Psoas muscle (tissue), 8 donors: ENCODE results near the gene C12orf43. TPM values are rescaled to one million over a fixed set of nuclear protein-coding genes. Genes with fewer than 3 reads are reported as not detected.

ENCODE experiments used
- ATAC-seq, 4 donors: fragments of 200-7000 bp; cut with Tn5 transposase; one replicate each; pipeline ENCODE4 v1.9.1; 2020; ENCODE audit warnings: moderate library complexity in 3 of 4, mild to moderate bottlenecking in 2 of 4
- DNase-seq, 2 donors: peaks; one replicate each; pipeline ENCODE4 v3.0.0-alpha.2; 2020
- H3K27ac ChIP-seq: fragments of 200-600 bp; one replicate; pipeline ENCODE4 v1.8.0; 2022
- H3K27me3 ChIP-seq, 3 donors: fragments of 200-600 bp in 1 of 3; one replicate each; pipeline versions ENCODE4 v1.6.1 to v1.8.0; 2013 to 2022; ENCODE audit warnings: low read length in 2 of 3, mild to moderate bottlenecking in 2 of 3, moderate library complexity in 1 of 3; ENCODE audit not compliant: insufficient read depth in 3 of 3
- H3K36me3 ChIP-seq, 2 donors: fragments of 200-600 bp in 1 of 2; one replicate each; pipeline versions ENCODE4 v1.6.1 to v1.8.0; 2013 to 2022; ENCODE audit warnings: low read depth in 1 of 2, mild to moderate bottlenecking in 1 of 2, moderate library complexity in 1 of 2; ENCODE audit not compliant: insufficient read depth in 1 of 2
- H3K4me1 ChIP-seq: fragments of 200-600 bp; one replicate; pipeline ENCODE4 v1.8.0; 2022
- H3K4me3 ChIP-seq: fragments of 200-600 bp; one replicate; pipeline ENCODE4 v1.8.0; 2022; ENCODE audit warnings: mild to moderate bottlenecking
- H3K9me3 ChIP-seq: fragments of 200-600 bp; one replicate; pipeline ENCODE4 v1.8.0; 2022
- WGBS, 3 donors: extraction: QIAGEN DNeasy Blood & Tissue Kit; methylation state at CpG; one replicate each; pipeline versions ENCODE4 v1.1.6 to v1.1.7; 2013; 5-methylcytosine and 5-hydroxymethylcytosine counted together
- intact Hi-C, 2 donors: fragments of 100-400 bp; cut with DNase I; formaldehyde crosslinking; loops; one replicate each; pipeline versions ENCODE4 v1.11.0 to v1.14.2; 2022
- polyA plus RNA-seq, 3 donors: library from polyadenylated mRNA; stranded (reverse); fragments of 200-250 nt; gene quantifications; one replicate each; pipeline ENCODE4 v1.2.3, GENCODE V29; 2013
- total RNA-seq, 4 donors: library from RNA; stranded (reverse); fragmentation: NEBNext Ultra II Directional in 2 of 4; extraction: Animal tissue kit (Norgen Biotek cat#: 25700) in 2 of 4; gene quantifications; one replicate each; pipeline versions ENCODE4 v1.2.1 to v1.2.4, GENCODE V29; 2021 to 2023
- TF ChIP-seq, protein P1 (sequence below): fragments of 200-600 bp; IDR thresholded peaks from one replicate; pipeline ENCODE4 v1.8.0; 2022; ENCODE audit warnings: antibody characterized with exemption
- donor health status: healthy with polysubstance abuse.
- donor health status: DM: no; HTN: no; CAD: no; lungs with moderate emphysema.
- donor health status: Bipolar disorder and iron deficiency.
- donor health status: healthy.
- donor health status: DM: yes; HTN: yes; CAD: no.
- donor health status: DM: no; HTN: no; CAD: no.
- donor health status: DM: no; HTN: no; CAD: no.
- donor health status: DM: yes; HTN: yes; CAD: no.

Gene C12orf43
- total and polyA plus RNA-seq, 7 donors = 5.0 to 19.4 (median 8.0) TPM

DNA sequence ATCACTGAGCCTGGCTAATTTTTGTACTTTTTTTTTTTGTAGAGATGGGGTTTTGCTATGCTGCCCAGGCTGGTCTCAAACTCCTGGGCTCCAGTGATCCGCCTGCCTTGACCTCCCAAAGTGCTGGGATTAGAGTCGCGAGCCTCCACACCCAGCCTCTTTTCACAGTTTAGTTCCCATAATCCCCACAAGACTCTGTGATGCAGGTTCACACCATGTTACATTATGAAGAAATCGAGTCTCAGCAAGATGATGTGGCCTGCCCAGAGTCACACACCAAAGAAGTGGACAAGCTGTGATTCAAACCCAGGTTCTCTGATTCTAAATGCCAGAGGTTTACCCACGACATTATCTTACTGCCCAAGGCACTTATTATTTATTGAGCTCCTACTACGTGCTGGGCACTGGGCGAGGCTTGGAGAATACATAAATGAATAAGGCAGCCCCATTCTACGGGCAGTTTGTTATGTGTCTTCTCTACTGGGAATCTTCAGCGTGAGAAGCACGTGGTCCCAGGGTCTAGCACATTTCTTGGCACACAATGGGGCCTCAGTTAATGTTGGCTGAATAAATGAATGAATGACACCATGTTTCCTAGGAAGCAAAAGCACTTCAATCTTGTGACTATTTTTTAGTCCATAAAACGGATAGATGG is 46.2 kb upstream of the C12orf43 start:
- no peak overlapping the region for H3K4me3 ChIP-seq
- peaks cover 0 to 35% (median 3%) of the 10 kb centered on the region in 3 donors for H3K27me3 ChIP-seq
- no peaks in the 10 kb centered on the region for H3K36me3 ChIP-seq
- no peak overlapping the region for H3K27ac ChIP-seq
- TF ChIP-seq, protein P1, sequence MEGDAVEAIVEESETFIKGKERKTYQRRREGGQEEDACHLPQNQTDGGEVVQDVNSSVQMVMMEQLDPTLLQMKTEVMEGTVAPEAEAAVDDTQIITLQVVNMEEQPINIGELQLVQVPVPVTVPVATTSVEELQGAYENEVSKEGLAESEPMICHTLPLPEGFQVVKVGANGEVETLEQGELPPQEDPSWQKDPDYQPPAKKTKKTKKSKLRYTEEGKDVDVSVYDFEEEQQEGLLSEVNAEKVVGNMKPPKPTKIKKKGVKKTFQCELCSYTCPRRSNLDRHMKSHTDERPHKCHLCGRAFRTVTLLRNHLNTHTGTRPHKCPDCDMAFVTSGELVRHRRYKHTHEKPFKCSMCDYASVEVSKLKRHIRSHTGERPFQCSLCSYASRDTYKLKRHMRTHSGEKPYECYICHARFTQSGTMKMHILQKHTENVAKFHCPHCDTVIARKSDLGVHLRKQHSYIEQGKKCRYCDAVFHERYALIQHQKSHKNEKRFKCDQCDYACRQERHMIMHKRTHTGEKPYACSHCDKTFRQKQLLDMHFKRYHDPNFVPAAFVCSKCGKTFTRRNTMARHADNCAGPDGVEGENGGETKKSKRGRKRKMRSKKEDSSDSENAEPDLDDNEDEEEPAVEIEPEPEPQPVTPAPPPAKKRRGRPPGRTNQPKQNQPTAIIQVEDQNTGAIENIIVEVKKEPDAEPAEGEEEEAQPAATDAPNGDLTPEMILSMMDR = no peak
- DNase-seq = no peak
- H3K4me1 ChIP-seq = peaks cover 4% of the 10 kb centered on the region
- intact Hi-C loops = no loop called here
- 84 to 88% (median 87%) methylated on average over 11 of the region's 11 CpGs for WGBS, 3 donors
- ATAC-seq = no peak
- no peaks in the 10 kb centered on the region for H3K9me3 ChIP-seq

DNA sequence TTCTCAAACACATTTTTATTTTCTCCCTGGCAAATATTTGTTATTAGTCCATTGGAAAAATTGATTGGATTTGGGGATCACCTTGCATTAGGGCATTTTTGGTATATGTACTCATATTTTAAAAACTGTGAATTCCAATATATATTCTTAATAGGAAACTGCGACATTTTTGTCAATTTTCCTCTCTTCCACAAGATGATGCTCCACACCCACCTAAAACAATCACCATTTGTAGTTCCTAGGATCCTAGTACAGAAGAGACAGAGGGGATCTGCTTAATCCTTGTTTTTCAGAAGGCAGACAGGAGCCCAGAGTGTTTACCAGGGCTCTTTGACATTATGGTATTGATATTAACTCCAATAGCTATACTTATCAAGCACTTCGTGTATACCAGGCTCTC is 45.5 kb upstream of the C12orf43 start:
- WGBS, 3 donors = 37 to 38% (median 38%) methylated on average over 2 of the region's 2 CpGs
- Histone ChIP-seq H3K36me3 (no peaks in the 10 kb centered on the region), H3K4me3 (no peak overlapping the region), H3K9me3 (no peaks in the 10 kb centered on the region), H3K4me1 (peaks cover 4% of the 10 kb centered on the region), H3K27me3 (peaks cover 0 to 35% (median 3%) of the 10 kb centered on the region in 3 donors), H3K27ac (no peak overlapping the region)
- intact Hi-C loops = no loop called here
- DNase-seq (no peak), ATAC-seq (no peak)
- TF ChIP-seq, protein P1 = no peak

DNA sequence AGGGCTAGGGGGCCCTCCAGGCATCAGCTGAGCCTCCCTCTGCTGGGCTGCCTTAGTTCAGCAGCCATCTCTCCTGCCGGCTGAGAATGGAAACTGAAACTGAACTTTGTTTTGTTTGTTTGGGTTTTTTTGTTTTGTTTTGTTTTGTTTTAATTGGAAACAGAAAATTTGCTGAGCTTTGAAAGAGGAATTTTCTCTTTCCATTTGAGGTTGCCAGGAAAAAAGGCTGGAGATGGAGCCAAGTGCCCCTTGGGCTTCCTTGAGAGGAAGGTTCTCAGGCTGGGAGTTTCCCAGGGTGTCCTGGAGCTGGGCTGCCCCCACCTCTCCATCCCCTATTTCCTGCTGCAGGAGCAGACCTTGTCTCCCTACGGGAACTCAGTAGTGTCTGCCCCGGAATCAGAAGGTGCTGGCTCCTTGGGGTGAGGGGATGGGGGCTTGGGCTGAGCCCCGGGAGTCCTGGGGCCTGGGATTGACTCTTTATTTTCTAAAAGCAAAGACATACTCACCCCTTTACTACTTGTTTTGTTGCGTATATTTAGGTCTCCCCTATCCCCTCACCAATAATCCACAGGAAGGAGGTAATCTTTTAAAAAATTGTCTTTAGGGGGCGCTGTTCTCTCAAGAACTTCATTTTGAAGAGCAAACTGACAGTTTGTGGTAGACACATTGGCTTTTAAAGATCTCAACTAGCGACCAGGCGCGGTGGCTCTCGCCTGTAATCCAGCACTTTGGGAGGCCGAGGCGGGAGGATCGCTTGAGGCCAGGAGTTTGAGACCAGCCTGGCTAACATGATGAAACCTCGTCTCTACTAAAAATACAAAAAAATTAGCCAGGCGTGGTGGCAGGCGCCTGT is 44.1 kb upstream of the C12orf43 start:
- Histone ChIP-seq H3K4me1 (peaks cover 4% of the 10 kb centered on the region), H3K27ac (peak overlapping the region; percentile 50), H3K27me3 (peaks cover 0 to 31% (median 3%) of the 10 kb centered on the region in 3 donors), H3K4me3 (peak overlapping the region; percentile 49), H3K36me3 (no peaks in the 10 kb centered on the region), H3K9me3 (no peaks in the 10 kb centered on the region)
- WGBS, 3 donors = 45 to 48% (median 47%) methylated on average over 16 of the region's 16 CpGs
- ATAC-seq (peak in 1 of 4 donors; percentile 38), DNase-seq (no peak)
- TF ChIP-seq, protein P1 = peak; percentile 29
- intact Hi-C loops = no loop called here

DNA sequence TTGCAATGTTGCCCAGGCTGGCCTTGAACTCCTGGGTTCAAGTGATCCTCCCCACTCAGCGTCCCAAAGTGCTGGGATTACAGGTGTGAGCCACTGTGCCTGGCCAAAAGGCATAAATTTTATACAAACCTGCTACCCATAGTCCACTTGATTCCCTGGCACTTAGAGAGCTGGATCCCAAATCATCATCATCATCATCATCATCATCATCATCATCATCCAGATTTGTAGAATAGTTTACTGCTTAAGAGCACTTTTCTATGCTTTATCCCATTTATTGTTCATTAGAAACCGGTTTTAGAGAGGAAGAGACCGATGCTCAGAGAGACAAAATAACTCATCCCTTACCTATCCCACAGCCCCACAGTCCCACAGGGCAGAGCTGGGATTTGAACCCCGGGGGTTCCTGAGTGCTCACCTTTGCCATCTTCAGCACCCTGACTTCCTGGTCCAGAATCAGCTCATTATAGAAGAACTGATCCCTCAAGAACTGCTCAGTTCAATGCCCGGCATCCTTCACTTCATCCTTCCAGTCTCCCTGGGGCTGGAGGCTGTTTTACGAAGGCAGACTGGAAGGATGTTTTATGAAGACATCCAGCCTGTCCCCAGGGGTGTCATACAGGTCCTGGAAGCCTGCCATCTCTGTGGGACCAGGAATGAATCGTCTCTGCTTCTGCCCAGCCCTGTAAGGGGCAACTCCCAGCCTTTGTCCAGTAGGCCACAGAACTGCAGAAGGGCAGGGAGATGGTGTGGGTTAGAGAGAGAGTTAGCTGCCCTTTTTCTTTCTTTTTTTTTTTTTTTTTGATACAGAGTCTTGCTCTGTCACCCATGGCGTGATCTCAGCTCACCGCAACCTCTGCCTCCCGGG is 43.0 kb upstream of the C12orf43 start:
- TF ChIP-seq, protein P1 = no peak
- WGBS, 3 donors = 71 to 74% (median 72%) methylated on average over 10 of the region's 10 CpGs
- intact Hi-C loops = loop anchor here in 1 of 2 donors (5.0 kb wide), 1 partner anchor 38 kb away; no protein-coding TSS in a partner anchor
- peak overlapping the region; percentile 50 for H3K27ac ChIP-seq
- no peaks in the 10 kb centered on the region for H3K36me3 ChIP-seq
- peaks cover 0 to 24% (median 3%) of the 10 kb centered on the region in 3 donors for H3K27me3 ChIP-seq
- no peak overlapping the region for H3K4me3 ChIP-seq
- no peaks in the 10 kb centered on the region for H3K9me3 ChIP-seq
- no peak for DNase-seq
- ATAC-seq = no peak
- peaks cover 4% of the 10 kb centered on the region for H3K4me1 ChIP-seq
